ENCODE measurements around the gene UPF3A. TPM values are rescaled to one million over a fixed set of nuclear protein-coding genes. Genes with fewer than 3 reads are reported as not detected.
A peak's percentile ranks its signal among the peaks of the same experiment; 100 is the strongest.
"Not testable (repeated sequence)": the region's sequence is repeated elsewhere in the genome, so short reads cannot be mapped to it uniquely, and the experiment has no call there.

Gene UPF3A
- total RNA-seq, 1 donor from 2014 or later, result 14.1 TPM

DNA sequence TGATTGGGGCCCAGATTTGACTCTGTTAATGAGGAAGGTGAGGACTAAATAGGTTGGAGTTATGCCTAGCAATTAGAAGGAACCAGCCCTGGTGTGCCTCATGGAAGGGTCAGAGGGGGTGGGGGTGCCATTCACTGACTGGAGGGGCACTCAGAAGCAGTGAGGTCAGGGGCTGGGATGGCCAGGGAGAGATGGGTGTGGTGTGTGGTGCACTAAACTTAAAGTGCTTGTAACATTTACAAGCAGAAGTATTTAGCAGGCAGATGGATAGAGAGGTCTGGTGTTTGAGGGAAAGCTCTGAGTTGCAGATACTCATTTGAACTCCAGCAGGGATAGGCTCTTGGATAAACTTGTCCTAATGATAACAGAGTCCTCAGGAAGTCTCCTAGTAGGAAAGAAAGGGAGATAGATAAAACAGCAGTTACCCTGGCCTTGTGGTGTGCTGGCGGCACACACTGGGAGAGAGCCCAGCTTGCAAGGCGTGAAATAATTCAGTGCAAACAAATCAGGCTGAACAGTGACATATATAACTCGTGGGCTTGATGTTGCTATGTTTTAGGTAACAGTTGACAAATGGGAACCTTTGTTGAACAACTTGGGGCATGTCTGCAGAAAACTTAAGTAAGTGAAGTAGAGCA, 20.0 kb upstream of the UPF3A start:
- H3K9me3 ChIP-seq (ENCODE audit: control insufficient read depth in 3 of 3, low read length in 3 of 3), result no peaks in the 10 kb centered on the region
- peak overlapping the region; percentile 21 for H3K27ac ChIP-seq (ENCODE audit: low read depth, low read length)
- H3K36me3 ChIP-seq (ENCODE audit: control insufficient read depth in 3 of 3, insufficient read depth in 3 of 3, low read length in 3 of 3), result peaks cover 34 to 82% (median 73%) of the 10 kb centered on the region in 3 donors
- H3K4me3 ChIP-seq (ENCODE audit: low read length in 3 of 3), result no peak overlapping the region
- no peaks in the 10 kb centered on the region for H3K27me3 ChIP-seq (ENCODE audit: control insufficient read depth in 3 of 3, insufficient read depth in 3 of 3, low read length in 3 of 3)
- peaks cover 0 to 17% (median 8%) of the 10 kb centered on the region in 3 donors for H3K4me1 ChIP-seq (ENCODE audit: control insufficient read depth in 3 of 3, insufficient read depth in 3 of 3, low read length in 3 of 3)
- H3K9ac ChIP-seq (ENCODE audit: low read depth in 1 of 3, low read length in 3 of 3), result no peak overlapping the region

GRCh38 chr13:114263578-114263977, 17.8 kb upstream of the UPF3A start:
- Histone ChIP-seq H3K9ac (ENCODE audit: low read depth in 1 of 3, low read length in 3 of 3) (no peak overlapping the region), H3K9me3 (ENCODE audit: control insufficient read depth in 3 of 3, low read length in 3 of 3) (no peaks in the 10 kb centered on the region), H3K4me3 (ENCODE audit: low read length in 3 of 3) (no peak overlapping the region), H3K27ac (ENCODE audit: low read depth, low read length) (no peak overlapping the region), H3K36me3 (ENCODE audit: control insufficient read depth in 3 of 3, insufficient read depth in 3 of 3, low read length in 3 of 3) (peaks cover 43 to 78% (median 74%) of the 10 kb centered on the region in 3 donors), H3K4me1 (ENCODE audit: control insufficient read depth in 3 of 3, insufficient read depth in 3 of 3, low read length in 3 of 3) (peaks cover 0 to 17% (median 8%) of the 10 kb centered on the region in 3 donors), H3K27me3 (ENCODE audit: control insufficient read depth in 3 of 3, insufficient read depth in 3 of 3, low read length in 3 of 3) (no peaks in the 10 kb centered on the region)

DNA sequence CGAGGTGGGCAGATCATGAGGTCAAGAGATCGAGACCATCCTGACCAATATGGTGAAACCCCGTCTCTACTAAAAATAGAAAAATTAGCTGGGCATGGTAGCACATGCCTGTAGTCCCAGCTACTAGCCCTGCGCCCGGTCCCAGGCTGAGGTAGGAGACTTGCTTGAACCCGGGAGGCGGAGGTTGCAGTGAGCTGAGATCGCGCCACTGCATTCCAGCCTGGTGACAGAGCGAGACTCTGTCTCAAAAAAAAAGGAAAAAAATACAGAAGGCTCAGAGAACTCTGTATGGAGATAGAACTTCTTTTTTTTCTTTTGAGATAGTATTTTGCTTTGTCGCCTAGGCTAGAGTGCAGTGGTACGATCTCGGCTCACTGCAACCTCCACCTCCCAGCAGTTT, 17.1 kb upstream of the UPF3A start:
- H3K27ac ChIP-seq (ENCODE audit: low read depth, low read length); H3K27me3 ChIP-seq (ENCODE audit: control insufficient read depth in 3 of 3, insufficient read depth in 3 of 3, low read length in 3 of 3); H3K9ac ChIP-seq (ENCODE audit: low read depth in 1 of 3, low read length in 3 of 3); H3K9me3 ChIP-seq (ENCODE audit: control insufficient read depth in 3 of 3, low read length in 3 of 3); H3K4me3 ChIP-seq (ENCODE audit: low read length in 3 of 3): not testable (repeated sequence)
- Histone ChIP-seq H3K36me3 (ENCODE audit: control insufficient read depth in 3 of 3, insufficient read depth in 3 of 3, low read length in 3 of 3) (peaks cover 47 to 80% (median 77%) of the 10 kb centered on the region in 3 donors), H3K4me1 (ENCODE audit: control insufficient read depth in 3 of 3, insufficient read depth in 3 of 3, low read length in 3 of 3) (peaks cover 0 to 17% (median 8%) of the 10 kb centered on the region in 3 donors)

DNA sequence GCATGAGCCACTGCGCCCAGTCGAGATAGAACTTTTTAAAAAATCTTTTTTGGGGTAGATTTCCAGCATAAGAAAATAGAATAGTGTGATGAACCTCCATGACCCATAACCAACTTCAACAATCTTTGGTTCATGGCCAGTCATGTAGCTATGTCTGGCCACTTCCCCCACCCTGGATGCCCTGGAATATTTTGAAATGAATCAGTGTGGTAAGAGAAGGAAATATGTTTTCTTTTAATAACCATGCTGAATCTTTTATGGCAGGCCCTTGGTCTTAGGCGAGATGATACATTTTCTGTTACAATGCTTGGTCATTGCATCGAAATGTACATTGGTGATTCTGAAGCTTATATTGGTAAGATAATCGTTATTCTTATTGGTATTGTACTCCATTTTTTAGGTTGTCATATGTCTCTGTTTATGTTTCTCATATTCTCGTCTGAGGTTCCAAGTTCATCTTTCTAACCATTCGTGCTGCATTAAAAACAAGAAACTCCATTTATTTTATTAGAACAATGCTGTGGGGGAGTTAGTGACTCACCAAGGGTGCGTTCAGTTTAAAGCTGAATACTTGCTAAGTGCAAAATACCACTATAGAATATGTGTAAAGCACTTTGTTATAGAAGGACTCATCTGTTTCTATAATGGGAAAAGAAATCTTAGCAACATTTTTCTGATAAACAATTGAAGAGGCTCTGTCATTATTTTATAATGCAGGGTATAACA, 16.4 kb upstream of the UPF3A start:
- Histone ChIP-seq H3K4me1 (ENCODE audit: control insufficient read depth in 3 of 3, insufficient read depth in 3 of 3, low read length in 3 of 3) (peaks cover 0 to 15% (median 6%) of the 10 kb centered on the region in 3 donors), H3K9me3 (ENCODE audit: control insufficient read depth in 3 of 3, low read length in 3 of 3) (no peaks in the 10 kb centered on the region), H3K36me3 (ENCODE audit: control insufficient read depth in 3 of 3, insufficient read depth in 3 of 3, low read length in 3 of 3) (peaks cover 46 to 76% (median 74%) of the 10 kb centered on the region in 3 donors), H3K9ac (ENCODE audit: low read depth in 1 of 3, low read length in 3 of 3) (no peak overlapping the region), H3K27me3 (ENCODE audit: control insufficient read depth in 3 of 3, insufficient read depth in 3 of 3, low read length in 3 of 3) (no peaks in the 10 kb centered on the region), H3K27ac (ENCODE audit: low read depth, low read length) (no peak overlapping the region), H3K4me3 (ENCODE audit: low read length in 3 of 3) (no peak overlapping the region)

- H3K4me1 ChIP-seq (ENCODE audit: control insufficient read depth in 3 of 3, insufficient read depth in 3 of 3, low read length in 3 of 3), result peaks cover 0 to 6% (median 3%) of the 10 kb centered on the region in 3 donors
- no peak overlapping the region for H3K9ac ChIP-seq (ENCODE audit: low read depth in 1 of 3, low read length in 3 of 3)
- H3K27ac ChIP-seq (ENCODE audit: low read depth, low read length), result no peak overlapping the region
- H3K9me3 ChIP-seq (ENCODE audit: control insufficient read depth in 3 of 3, low read length in 3 of 3), result no peaks in the 10 kb centered on the region
- no peak overlapping the region for H3K4me3 ChIP-seq (ENCODE audit: low read length in 3 of 3)
- no peaks in the 10 kb centered on the region for H3K27me3 ChIP-seq (ENCODE audit: control insufficient read depth in 3 of 3, insufficient read depth in 3 of 3, low read length in 3 of 3)
- peaks cover 39 to 71% (median 68%) of the 10 kb centered on the region in 3 donors for H3K36me3 ChIP-seq (ENCODE audit: control insufficient read depth in 3 of 3, insufficient read depth in 3 of 3, low read length in 3 of 3)
These were observed 15.2 kb upstream of the UPF3A start for GRCh38 chr13:114266241-114266640.

- H3K9me3 ChIP-seq (ENCODE audit: control insufficient read depth in 3 of 3, low read length in 3 of 3), result no peaks in the 10 kb centered on the region
- no peak overlapping the region for H3K4me3 ChIP-seq (ENCODE audit: low read length in 3 of 3)
- no peak overlapping the region for H3K27ac ChIP-seq (ENCODE audit: low read depth, low read length)
- H3K36me3 ChIP-seq (ENCODE audit: control insufficient read depth in 3 of 3, insufficient read depth in 3 of 3, low read length in 3 of 3), result peaks cover 36 to 66% (median 62%) of the 10 kb centered on the region in 3 donors
- no peaks in the 10 kb centered on the region for H3K27me3 ChIP-seq (ENCODE audit: control insufficient read depth in 3 of 3, insufficient read depth in 3 of 3, low read length in 3 of 3)
- no peaks in the 10 kb centered on the region for H3K4me1 ChIP-seq (ENCODE audit: control insufficient read depth in 3 of 3, insufficient read depth in 3 of 3, low read length in 3 of 3)
- peak overlapping the region in 1 of 3 donors; percentile 30 for H3K9ac ChIP-seq (ENCODE audit: low read depth in 1 of 3, low read length in 3 of 3)
These were observed 12.8 kb upstream of the UPF3A start for GRCh38 chr13:114268344-114269280.

GRCh38 chr13:114269281-114269770, 12.1 kb upstream of the UPF3A start:
- Histone ChIP-seq H3K9ac (ENCODE audit: low read depth in 1 of 3, low read length in 3 of 3) (no peak overlapping the region), H3K9me3 (ENCODE audit: control insufficient read depth in 3 of 3, low read length in 3 of 3) (no peaks in the 10 kb centered on the region), H3K4me3 (ENCODE audit: low read length in 3 of 3) (no peak overlapping the region), H3K27me3 (ENCODE audit: control insufficient read depth in 3 of 3, insufficient read depth in 3 of 3, low read length in 3 of 3) (no peaks in the 10 kb centered on the region), H3K4me1 (ENCODE audit: control insufficient read depth in 3 of 3, insufficient read depth in 3 of 3, low read length in 3 of 3) (no peaks in the 10 kb centered on the region), H3K27ac (ENCODE audit: low read depth, low read length) (no peak overlapping the region), H3K36me3 (ENCODE audit: control insufficient read depth in 3 of 3, insufficient read depth in 3 of 3, low read length in 3 of 3) (peaks cover 35 to 64% (median 58%) of the 10 kb centered on the region in 3 donors)

DNA sequence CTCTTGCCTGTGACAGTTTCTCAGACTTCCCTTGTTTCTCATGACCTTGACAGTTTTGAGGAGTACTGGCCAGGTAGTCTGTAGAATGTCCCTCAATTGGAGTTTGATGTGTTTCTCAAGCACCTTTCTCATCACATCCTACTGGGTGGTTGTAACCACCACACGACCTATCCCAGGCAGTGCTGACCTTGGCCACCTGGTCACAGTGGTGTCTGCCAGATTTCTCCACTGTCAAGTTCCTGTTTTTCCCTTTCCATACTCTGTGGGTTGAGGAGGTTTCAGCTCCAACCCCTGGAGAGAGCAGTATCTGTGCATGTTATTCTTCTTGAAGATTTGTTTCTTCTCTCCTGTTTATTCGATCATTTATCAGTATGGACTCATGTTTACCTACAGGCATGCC, 8.4 kb upstream of the UPF3A start:
- Histone ChIP-seq H3K27ac (ENCODE audit: low read depth, low read length) (no peak overlapping the region), H3K36me3 (ENCODE audit: control insufficient read depth in 3 of 3, insufficient read depth in 3 of 3, low read length in 3 of 3) (peaks cover 23 to 55% (median 41%) of the 10 kb centered on the region in 3 donors), H3K4me1 (ENCODE audit: control insufficient read depth in 3 of 3, insufficient read depth in 3 of 3, low read length in 3 of 3) (no peaks in the 10 kb centered on the region), H3K4me3 (ENCODE audit: low read length in 3 of 3) (no peak overlapping the region), H3K9ac (ENCODE audit: low read depth in 1 of 3, low read length in 3 of 3) (no peak overlapping the region), H3K27me3 (ENCODE audit: control insufficient read depth in 3 of 3, insufficient read depth in 3 of 3, low read length in 3 of 3) (no peaks in the 10 kb centered on the region), H3K9me3 (ENCODE audit: control insufficient read depth in 3 of 3, low read length in 3 of 3) (no peaks in the 10 kb centered on the region)

- Histone ChIP-seq H3K9me3 (ENCODE audit: control insufficient read depth in 3 of 3, low read length in 3 of 3) (no peaks in the 10 kb centered on the region), H3K27ac (ENCODE audit: low read depth, low read length) (no peak overlapping the region), H3K4me3 (ENCODE audit: low read length in 3 of 3) (no peak overlapping the region), H3K4me1 (ENCODE audit: control insufficient read depth in 3 of 3, insufficient read depth in 3 of 3, low read length in 3 of 3) (peaks cover 0 to under 1% (median 0%) of the 10 kb centered on the region in 3 donors), H3K9ac (ENCODE audit: low read depth in 1 of 3, low read length in 3 of 3) (no peak overlapping the region), H3K27me3 (ENCODE audit: control insufficient read depth in 3 of 3, insufficient read depth in 3 of 3, low read length in 3 of 3) (no peaks in the 10 kb centered on the region), H3K36me3 (ENCODE audit: control insufficient read depth in 3 of 3, insufficient read depth in 3 of 3, low read length in 3 of 3) (peaks cover 10 to 35% (median 26%) of the 10 kb centered on the region in 3 donors)
These were observed 6.1 kb upstream of the UPF3A start for GRCh38 chr13:114275304-114275703.
